ENCODE data around the gene TTC17.

Gene TTC17

GRCh38 chr11:43515090-43515489 lies 156.4 kb downstream of the TTC17 start:
- peaks cover 17% of the 10 kb centered on the region for H3K4me1 Mint-ChIP-seq (ENCODE audit: low read depth)
- peaks cover 4% of the 10 kb centered on the region for H3K9me3 Mint-ChIP-seq
- peaks cover 4% of the 10 kb centered on the region for H3K27me3 Mint-ChIP-seq
- H3K36me3 Mint-ChIP-seq (ENCODE audit: low read depth), result no peaks in the 10 kb centered on the region
- no peak overlapping the region for H3K4me3 Mint-ChIP-seq
- no peak overlapping the region for H3K27ac Mint-ChIP-seq

GRCh38 chr11:43516316-43516850 lies 157.7 kb downstream of the TTC17 start:
- Mint-ChIP-seq H3K27me3 (peaks cover 11% of the 10 kb centered on the region), H3K36me3 (ENCODE audit: low read depth) (no peaks in the 10 kb centered on the region), H3K4me3 (no peak overlapping the region), H3K9me3 (peaks cover 12% of the 10 kb centered on the region), H3K27ac (no peak overlapping the region), H3K4me1 (ENCODE audit: low read depth) (peaks cover 17% of the 10 kb centered on the region)

- Mint-ChIP-seq H3K27me3 (peaks cover 11% of the 10 kb centered on the region), H3K4me1 (ENCODE audit: low read depth) (peaks cover 17% of the 10 kb centered on the region), H3K27ac (no peak overlapping the region), H3K36me3 (ENCODE audit: low read depth) (no peaks in the 10 kb centered on the region), H3K9me3 (peaks cover 10% of the 10 kb centered on the region), H3K4me3 (no peak overlapping the region)
Observed at GRCh38 chr11:43517518-43517917, 158.8 kb downstream of the TTC17 start.

GRCh38 chr11:43518408-43519160 lies 159.9 kb downstream of the TTC17 start:
- Mint-ChIP-seq H3K4me1 (ENCODE audit: low read depth) (peaks cover 17% of the 10 kb centered on the region), H3K27me3 (peaks cover 11% of the 10 kb centered on the region), H3K9me3 (peaks cover 9% of the 10 kb centered on the region), H3K36me3 (ENCODE audit: low read depth) (no peaks in the 10 kb centered on the region), H3K4me3 (no peak overlapping the region), H3K27ac (no peak overlapping the region)

GRCh38 chr11:43521471-43521870 lies 162.8 kb downstream of the TTC17 start:
- Mint-ChIP-seq H3K4me3 (no peak overlapping the region), H3K27me3 (peaks cover 14% of the 10 kb centered on the region), H3K36me3 (ENCODE audit: low read depth) (no peaks in the 10 kb centered on the region), H3K4me1 (ENCODE audit: low read depth) (peaks cover 17% of the 10 kb centered on the region), H3K27ac (no peak overlapping the region), H3K9me3 (peaks cover 9% of the 10 kb centered on the region)

- no peak overlapping the region for H3K4me3 Mint-ChIP-seq
- H3K27ac Mint-ChIP-seq, result no peak overlapping the region
- H3K9me3 Mint-ChIP-seq, result peaks cover 9% of the 10 kb centered on the region
- no peaks in the 10 kb centered on the region for H3K36me3 Mint-ChIP-seq (ENCODE audit: low read depth)
- peaks cover 21% of the 10 kb centered on the region for H3K27me3 Mint-ChIP-seq
- peaks cover 4% of the 10 kb centered on the region for H3K4me1 Mint-ChIP-seq (ENCODE audit: low read depth)
Observed at GRCh38 chr11:43523632-43524031, 164.9 kb downstream of the TTC17 start.

GRCh38 chr11:43532041-43532440 lies 173.3 kb downstream of the TTC17 start:
- H3K9me3 Mint-ChIP-seq, result no peaks in the 10 kb centered on the region
- no peak overlapping the region for H3K4me3 Mint-ChIP-seq
- H3K36me3 Mint-ChIP-seq (ENCODE audit: low read depth), result no peaks in the 10 kb centered on the region
- no peaks in the 10 kb centered on the region for H3K4me1 Mint-ChIP-seq (ENCODE audit: low read depth)
- peaks cover 26% of the 10 kb centered on the region for H3K27me3 Mint-ChIP-seq
- H3K27ac Mint-ChIP-seq, result no peak overlapping the region

- H3K4me3 Mint-ChIP-seq, result no peak overlapping the region
- no peaks in the 10 kb centered on the region for H3K4me1 Mint-ChIP-seq (ENCODE audit: low read depth)
Observed at GRCh38 chr11:43537833-43538615, 179.3 kb downstream of the TTC17 start.

GRCh38 chr11:43541993-43542392 lies 183.3 kb downstream of the TTC17 start:
- Mint-ChIP-seq H3K4me3 (no peak overlapping the region), H3K36me3 (ENCODE audit: low read depth) (no peaks in the 10 kb centered on the region), H3K9me3 (peaks cover 4% of the 10 kb centered on the region), H3K27me3 (peaks cover 60% of the 10 kb centered on the region), H3K4me1 (ENCODE audit: low read depth) (peaks cover under 1% of the 10 kb centered on the region), H3K27ac (no peak overlapping the region)

More at GRCh38 chr11:43537833-43538615, 179.3 kb downstream of the TTC17 start:
- no peaks in the 10 kb centered on the region for H3K36me3 Mint-ChIP-seq (ENCODE audit: low read depth)
- H3K9me3 Mint-ChIP-seq, result peaks cover 4% of the 10 kb centered on the region
- H3K27ac Mint-ChIP-seq, result no peak overlapping the region
- H3K27me3 Mint-ChIP-seq, result peaks cover 47% of the 10 kb centered on the region

- Mint-ChIP-seq H3K4me1 (ENCODE audit: low read depth) (peaks cover 3% of the 10 kb centered on the region), H3K4me3 (no peak overlapping the region), H3K36me3 (ENCODE audit: low read depth) (no peaks in the 10 kb centered on the region), H3K27me3 (peaks cover 54% of the 10 kb centered on the region), H3K9me3 (peaks cover 4% of the 10 kb centered on the region), H3K27ac (no peak overlapping the region)
Observed at GRCh38 chr11:43542750-43543712, 184.3 kb downstream of the TTC17 start.
